ENCODE measurements around the gene CASP8.

The CASP8 gene

DNA sequence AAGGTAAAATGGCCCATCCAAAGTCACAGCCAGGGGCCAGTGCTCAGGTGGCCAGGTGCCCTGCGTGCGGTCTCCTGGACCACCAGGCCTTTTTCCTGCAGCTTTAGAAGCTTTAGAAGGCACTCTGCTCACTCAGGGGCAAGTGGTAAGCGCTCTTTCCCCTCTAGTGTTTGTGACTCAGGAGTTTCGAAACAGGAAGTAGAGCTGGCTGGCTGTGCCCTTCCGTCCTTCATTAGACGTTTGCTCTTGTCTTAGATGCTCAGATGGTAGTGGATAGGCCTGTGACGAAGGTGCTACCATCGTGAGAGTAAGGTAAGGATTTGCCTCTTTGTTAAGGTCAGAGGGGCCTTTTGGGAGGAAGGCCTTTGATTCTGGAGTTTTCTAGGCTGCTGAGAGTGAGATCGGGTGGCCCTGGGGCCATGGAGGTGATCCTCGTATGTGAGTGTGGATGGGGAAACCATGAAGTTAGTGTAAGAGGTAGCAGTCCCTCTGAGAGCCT is at the start of gene CASP8:
Gene CASP8, plus strand, starts transcription at position 235 of the 499 bp plus-strand sequence. CDS start 5,951 bp downstream, outside the sequence.
- TF ChIP-seq CTCF (IDR thresholded peaks at IDR 0.05), result no peak
- Histone ChIP-seq H3K27ac (peak within 1 kb of the TSS; percentile 11 to 60), H3K4me3 (peak within 1 kb of the TSS; percentile 77)
- no peak for DNase-seq (ENCODE audit: low spot score)

DNA sequence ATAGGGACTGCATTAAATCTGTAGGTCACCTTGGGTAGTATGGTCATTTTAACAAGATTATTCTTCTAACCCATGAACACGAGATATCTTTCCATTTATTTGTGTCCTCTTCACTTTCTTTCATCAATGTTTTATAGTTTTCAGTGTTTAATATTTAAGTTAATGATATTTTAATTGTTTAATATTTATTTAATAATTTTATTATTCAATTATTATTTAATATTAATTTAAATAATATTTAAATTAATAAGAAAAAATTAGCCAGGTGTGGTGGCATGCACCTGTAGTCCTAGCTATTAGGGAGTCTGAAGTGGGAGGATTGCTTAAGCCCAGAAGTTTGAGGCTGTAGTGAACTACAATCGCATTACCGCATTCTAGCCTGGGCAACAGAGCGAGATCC is 44.4 kb upstream of the CASP8 start:
- Histone ChIP-seq H3K27ac (no peak overlapping the region), H3K4me3 (no peak overlapping the region)
- TF ChIP-seq CTCF (IDR thresholded peaks at IDR 0.05), result no peak

GRCh38 chr2:201216918-201217317 is 43.4 kb upstream of the CASP8 start:
- Histone ChIP-seq H3K4me3 (no peak overlapping the region), H3K27ac (no peak overlapping the region)
- DNase-seq (ENCODE audit: low spot score), result no peak
- no peak for TF ChIP-seq CTCF (IDR thresholded peaks at IDR 0.05)

More for the DNA sequence above, 44.4 kb upstream of the CASP8 start:
- DNase-seq (ENCODE audit: low spot score), result no peak

DNA sequence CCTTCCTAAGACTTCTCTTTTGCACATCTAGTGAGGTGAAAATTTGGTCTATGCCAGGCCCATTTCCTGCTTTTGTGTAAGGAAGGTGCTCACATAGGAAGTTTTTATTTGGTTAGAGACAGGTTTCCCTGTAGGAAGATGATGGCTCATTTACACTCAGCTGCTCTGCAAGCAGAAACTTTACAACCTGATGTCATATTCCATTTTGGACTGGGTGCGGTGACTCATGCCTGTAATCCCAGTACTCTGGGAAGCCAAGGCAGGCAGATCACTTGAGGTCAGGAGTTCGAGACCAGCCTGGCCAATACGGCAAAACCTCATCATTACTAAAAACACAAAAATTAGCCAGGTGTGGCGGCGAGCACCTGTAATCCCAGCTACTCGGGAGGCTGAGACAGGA is 41.6 kb upstream of the CASP8 start:
- DNase-seq (ENCODE audit: low spot score), result no peak
- no peak for TF ChIP-seq CTCF (IDR thresholded peaks at IDR 0.05)
- Histone ChIP-seq H3K27ac (no peak overlapping the region), H3K4me3 (no peak overlapping the region)

DNA sequence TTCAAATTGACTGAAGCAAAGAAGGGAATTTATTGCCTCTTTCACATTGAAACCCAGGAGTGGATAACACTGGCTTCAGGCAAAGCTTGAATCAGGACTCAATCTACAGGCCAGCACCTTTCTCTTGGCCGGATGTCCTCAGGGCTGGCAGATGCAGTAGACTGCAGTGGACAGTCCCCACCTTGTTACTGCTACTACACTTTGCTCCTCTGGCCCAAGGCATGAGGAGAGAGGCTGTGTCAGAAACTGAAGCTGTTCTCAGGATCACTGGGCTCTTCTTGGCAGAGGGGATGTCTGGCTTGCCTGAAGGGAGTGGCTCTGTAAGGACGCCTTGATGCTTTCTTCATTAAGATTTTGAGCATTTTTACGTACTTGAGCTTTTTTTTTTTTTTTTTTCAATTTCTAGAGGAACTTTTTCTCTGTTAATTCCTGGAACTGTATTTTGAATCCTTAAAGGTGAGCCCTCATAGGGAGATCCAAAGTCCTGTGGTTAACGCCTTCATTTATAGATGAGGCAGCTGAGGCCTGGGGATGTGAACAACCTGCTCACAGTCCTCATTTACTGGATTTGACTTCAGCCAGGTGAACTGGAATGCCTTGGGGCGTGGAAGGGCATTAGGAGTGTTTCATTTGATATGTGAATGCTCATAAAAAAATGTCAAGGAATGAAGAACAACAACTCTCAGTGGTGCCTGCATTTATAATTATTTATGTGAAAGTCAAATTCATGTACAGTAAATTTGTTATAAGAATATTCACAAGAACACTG is 40.8 kb upstream of the CASP8 start:
- DNase-seq (ENCODE audit: low spot score), result no peak

GRCh38 chr2:201220102-201220570 is 40.2 kb upstream of the CASP8 start:
- DNase-seq (ENCODE audit: low spot score), result no peak
- Histone ChIP-seq H3K4me3 (no peak overlapping the region), H3K27ac (no peak overlapping the region)
- no peak for TF ChIP-seq CTCF (IDR thresholded peaks at IDR 0.05)

More for the DNA sequence above, 40.8 kb upstream of the CASP8 start:
- Histone ChIP-seq H3K27ac (no peak overlapping the region), H3K4me3 (no peak overlapping the region)
- TF ChIP-seq CTCF (IDR thresholded peaks at IDR 0.05), result no peak

Data from coronary artery (tissue), 2 donors.